GM12872 (cell line): Measurements from ENCODE around the gene NRARP.

Experiments
- CTCF ChIP-seq: IDR thresholded peaks from 3 replicates; pipeline ENCODE4 v1.5.1; 2011; ENCODE audit warnings: low read depth, mild to moderate bottlenecking, low read length, moderate library complexity; ENCODE audit not compliant: insufficient read depth

Gene NRARP

DNA sequence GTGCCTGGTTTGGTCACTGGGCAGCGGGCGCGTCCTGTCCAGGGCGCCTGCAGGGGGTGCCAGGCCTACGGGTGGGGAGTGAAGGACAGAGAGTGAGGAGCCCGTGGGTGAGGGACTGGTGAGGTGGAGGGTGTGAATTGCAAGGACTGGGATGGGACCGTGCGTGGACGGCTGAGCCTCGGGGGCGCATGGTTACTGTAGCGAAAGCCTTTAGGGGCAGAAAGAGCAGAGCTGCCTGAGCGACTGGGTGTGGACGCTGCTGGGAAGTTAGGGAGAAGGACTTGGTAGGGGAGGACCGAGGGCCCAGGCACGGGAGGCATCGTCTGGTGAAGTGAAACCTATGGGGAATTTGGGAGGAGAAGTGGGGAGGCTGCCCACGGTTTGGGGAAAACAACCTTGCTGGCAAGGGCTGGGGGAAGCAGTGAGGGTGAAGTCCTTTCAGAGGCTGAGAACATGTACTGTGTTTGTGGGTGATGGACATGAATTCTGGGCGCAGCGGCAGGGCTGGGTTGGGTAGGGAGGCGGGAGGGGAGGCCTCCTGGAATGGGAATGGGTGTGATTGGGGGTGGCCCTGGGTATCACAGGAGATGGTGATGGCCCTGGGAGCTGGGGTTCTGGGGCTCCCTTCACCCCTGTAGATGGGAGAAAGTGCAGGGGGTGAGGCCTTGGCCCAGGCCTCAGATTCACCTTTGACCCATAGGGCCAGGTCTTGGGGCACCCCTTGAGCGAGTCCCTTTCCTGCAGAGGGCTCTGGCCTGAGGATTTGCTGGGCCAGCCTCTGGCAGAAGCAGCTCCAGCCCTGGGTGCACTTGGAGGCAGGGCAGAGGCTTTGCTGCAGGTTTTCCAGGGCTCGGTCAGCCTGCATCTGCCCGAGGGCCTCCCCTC is 26.2 kb downstream of the NRARP start:
- TF ChIP-seq CTCF, result no peak

GRCh38 chr9:137275203-137275587 is 26.9 kb downstream of the NRARP start:
- TF ChIP-seq CTCF, result no peak

DNA sequence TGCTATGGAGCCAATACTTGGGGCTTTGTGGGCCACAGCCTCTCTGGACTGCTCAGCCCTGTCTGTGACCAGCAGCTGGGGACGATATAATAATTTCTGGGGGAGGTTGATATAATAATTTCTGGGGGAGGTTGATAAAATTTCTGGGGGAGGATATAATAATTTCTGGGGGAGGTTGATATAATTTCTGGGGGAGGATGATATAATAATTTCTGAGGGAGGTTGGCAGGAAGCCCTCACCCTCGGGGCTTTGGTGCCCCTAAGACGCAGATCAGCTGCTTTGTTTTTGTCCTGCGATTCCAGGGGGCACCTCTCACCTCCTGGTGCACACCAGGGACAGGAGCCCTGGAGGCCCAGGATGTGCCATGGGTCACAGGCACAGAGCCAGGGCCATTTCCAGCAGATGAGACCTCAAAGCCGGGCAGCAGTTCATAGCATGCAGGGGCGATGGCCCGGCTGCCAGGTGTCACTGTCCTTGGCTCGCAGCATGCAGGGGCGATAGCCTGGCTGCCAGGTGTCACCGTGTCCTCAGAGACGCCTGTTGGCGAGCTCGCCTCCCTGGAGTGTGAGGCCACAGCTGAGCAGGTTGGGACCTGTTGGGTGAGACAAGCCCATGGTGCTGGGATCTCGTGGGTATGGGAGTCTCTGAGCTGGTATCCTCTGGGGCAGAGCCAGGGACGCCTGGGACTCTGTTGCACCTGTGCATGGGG is 28.3 kb downstream of the NRARP start:
- no peak for TF ChIP-seq CTCF

GRCh38 chr9:137273095-137273490 is 29.0 kb downstream of the NRARP start:
- no peak for TF ChIP-seq CTCF

DNA sequence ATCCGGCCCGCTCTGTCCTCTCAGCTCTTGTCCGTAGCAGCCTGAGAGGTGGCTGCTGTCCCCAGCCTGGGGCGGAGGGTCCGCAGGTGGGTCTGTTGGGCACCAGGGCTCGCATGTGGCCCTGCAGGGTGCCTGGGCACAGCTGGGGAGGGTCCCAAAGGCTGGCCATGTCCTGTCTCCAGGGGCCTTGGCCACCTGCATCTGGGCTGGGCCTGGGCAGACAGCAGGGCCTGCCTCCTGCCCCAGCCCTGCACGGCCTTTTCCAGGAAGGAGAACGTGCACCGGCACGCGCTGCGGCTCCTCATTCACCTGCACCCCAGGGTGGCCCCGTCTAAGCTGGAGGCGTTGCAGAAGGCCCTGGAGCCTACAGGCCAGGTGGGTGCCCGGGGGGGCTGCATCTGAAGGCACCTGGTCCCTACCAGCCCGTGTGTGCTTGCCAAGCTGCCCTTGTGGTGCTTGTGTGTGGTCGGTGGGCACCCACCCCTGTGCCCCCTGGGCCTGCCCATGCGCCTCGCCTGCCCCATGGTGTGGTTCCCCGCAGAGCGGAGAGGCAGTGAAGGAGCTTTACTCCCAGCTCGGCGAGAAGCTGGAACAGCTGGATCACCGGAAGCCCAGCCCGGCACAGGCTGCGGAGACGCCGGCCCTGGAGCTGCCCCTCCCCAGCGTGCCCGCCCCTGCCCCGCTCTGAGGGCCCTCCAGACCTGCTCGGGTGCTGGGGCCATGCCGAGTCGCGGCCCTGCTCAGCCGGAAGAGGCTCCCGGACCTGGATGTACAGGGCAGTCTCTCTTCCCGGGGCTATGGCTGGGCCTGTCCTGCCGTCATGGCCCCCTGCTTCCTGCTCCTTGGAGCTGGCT is 29.6 kb downstream of the NRARP start:
- no peak for TF ChIP-seq CTCF

GRCh38 chr9:137271696-137272076 is 30.4 kb downstream of the NRARP start:
- TF ChIP-seq CTCF, result no peak

DNA sequence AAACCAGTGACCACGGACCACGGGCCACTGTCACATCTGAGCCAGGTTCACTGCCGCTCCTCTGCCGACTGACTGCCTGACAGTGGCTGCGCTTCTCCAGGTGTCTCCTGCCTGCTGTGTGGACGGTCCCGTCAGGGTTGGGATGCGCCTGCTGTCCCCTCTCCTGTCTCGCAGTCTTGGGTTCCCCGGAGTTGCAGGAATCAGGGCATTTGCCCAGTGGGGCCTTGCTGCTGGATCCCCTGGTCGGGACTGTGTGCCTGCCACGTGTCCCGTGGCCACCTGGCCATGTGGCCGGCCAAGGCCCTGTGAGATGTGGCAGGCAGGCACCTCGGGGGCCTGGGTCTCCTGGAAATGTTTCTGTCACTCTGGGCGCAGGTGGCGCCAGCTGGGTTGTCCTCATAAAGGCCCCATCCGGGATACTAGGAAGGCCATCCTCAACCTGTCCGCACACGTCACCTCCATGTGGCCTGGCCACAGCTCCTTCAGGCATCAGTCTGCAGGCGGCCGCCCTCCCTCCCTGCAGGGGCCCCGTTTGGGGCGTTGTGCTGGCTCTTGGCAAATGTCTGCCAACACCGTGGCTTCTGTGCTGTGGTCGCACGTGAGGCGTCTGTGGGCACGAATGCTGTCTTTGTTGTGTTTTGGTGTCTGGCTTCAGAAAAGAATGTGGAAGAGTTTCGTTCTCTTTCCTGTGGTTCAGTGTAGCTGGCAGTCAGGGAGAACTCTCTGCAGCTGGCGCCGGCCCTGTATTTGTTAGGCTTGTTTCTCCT is 31.0 kb downstream of the NRARP start:
- TF ChIP-seq CTCF, result no peak
